ENCODE measurements around the gene SUPT3H. TPM values are rescaled to one million over a fixed set of nuclear protein-coding genes. Genes with fewer than 3 reads are reported as not detected.

Gene SUPT3H
- total RNA-seq, 1 donor from 2014 or later = 13.3 TPM

DNA sequence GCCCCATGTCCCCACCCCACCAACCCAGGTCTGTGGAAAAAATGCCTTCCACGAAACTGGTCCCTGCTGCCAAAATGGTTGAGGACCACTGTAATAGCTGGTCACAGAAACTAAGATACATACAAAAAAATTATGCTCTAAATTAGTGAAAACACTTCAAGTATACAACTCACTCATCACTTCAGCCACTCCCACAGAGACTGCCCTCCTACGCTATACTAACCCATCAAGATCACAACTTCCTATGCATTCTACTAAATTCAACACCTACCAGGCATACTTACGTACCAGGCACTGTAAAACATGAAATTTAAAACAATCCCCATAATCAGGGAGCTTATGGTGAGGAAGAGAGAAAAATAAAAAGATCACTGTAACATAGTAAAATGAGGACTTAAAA lies 26.7 kb downstream of the SUPT3H start:
- Mint-ChIP-seq H3K4me1 (ENCODE audit: low read depth) (peaks cover 29% of the 10 kb centered on the region), H3K9me3 (ENCODE audit: low read depth) (no peaks in the 10 kb centered on the region), H3K36me3 (ENCODE audit: low read depth) (no peaks in the 10 kb centered on the region), H3K27me3 (ENCODE audit: low read depth) (no peaks in the 10 kb centered on the region), H3K4me3 (ENCODE audit: unreplicated experiment) (no peak overlapping the region), H3K27ac (ENCODE audit: unreplicated experiment) (no peak overlapping the region)
- no peak for TF ChIP-seq CTCF (IDR thresholded peaks at IDR 0.05)
- DNase-seq (ENCODE audit: low spot score) = no peak

GRCh38 chr6:45350186-45350710 lies 27.5 kb downstream of the SUPT3H start:
- no peak overlapping the region for H3K4me3 Mint-ChIP-seq (ENCODE audit: unreplicated experiment)
- no peaks in the 10 kb centered on the region for H3K27me3 Mint-ChIP-seq (ENCODE audit: low read depth)
- no peak for TF ChIP-seq CTCF (IDR thresholded peaks at IDR 0.05)
- no peaks in the 10 kb centered on the region for H3K9me3 Mint-ChIP-seq (ENCODE audit: low read depth)
- H3K36me3 Mint-ChIP-seq (ENCODE audit: low read depth) = no peaks in the 10 kb centered on the region
- no peak for DNase-seq (ENCODE audit: low spot score)
- peak overlapping the region; percentile 39 for H3K27ac Mint-ChIP-seq (ENCODE audit: unreplicated experiment)
- peaks cover 25% of the 10 kb centered on the region for H3K4me1 Mint-ChIP-seq (ENCODE audit: low read depth)

DNA sequence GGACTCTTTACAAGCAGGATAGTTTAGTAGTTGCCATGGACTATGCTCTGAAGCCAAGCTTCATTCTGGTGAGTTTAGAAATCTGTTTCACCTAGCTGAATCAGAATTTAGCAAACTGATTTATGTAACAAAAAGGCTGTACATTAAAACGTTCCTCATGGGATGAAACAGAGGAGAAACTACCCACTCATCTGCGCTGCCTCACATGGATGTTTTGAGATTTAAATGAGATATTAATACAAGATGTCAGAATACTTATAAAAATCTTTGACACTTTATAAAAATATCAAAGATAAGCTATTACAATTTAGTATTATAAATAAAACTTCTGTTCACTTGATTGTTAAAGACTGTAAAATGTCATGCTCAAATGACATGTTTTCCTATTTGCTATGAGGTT lies 32.8 kb downstream of the SUPT3H start:
- no peak for TF ChIP-seq CTCF (IDR thresholded peaks at IDR 0.05)
- H3K9me3 Mint-ChIP-seq (ENCODE audit: low read depth) = no peaks in the 10 kb centered on the region
- H3K4me1 Mint-ChIP-seq (ENCODE audit: low read depth) = no peaks in the 10 kb centered on the region

GRCh38 chr6:45328523-45328922 lies 49.2 kb downstream of the SUPT3H start:
- peaks cover 30% of the 10 kb centered on the region for H3K4me1 Mint-ChIP-seq (ENCODE audit: low read depth)
- no peak for TF ChIP-seq CTCF (IDR thresholded peaks at IDR 0.05)
- H3K27me3 Mint-ChIP-seq (ENCODE audit: low read depth) = no peaks in the 10 kb centered on the region
- H3K4me3 Mint-ChIP-seq (ENCODE audit: unreplicated experiment) = peak overlapping the region; percentile 3
- no peaks in the 10 kb centered on the region for H3K36me3 Mint-ChIP-seq (ENCODE audit: low read depth)
- no peak for DNase-seq (ENCODE audit: low spot score)
- H3K9me3 Mint-ChIP-seq (ENCODE audit: low read depth) = no peaks in the 10 kb centered on the region
- H3K27ac Mint-ChIP-seq (ENCODE audit: unreplicated experiment) = peak overlapping the region; percentile 55

More for the DNA sequence above, 32.8 kb downstream of the SUPT3H start:
- Mint-ChIP-seq H3K27me3 (ENCODE audit: low read depth) (no peaks in the 10 kb centered on the region), H3K36me3 (ENCODE audit: low read depth) (no peaks in the 10 kb centered on the region), H3K4me3 (ENCODE audit: unreplicated experiment) (no peak overlapping the region), H3K27ac (ENCODE audit: unreplicated experiment) (no peak overlapping the region)
- DNase-seq (ENCODE audit: low spot score) = no peak

DNA sequence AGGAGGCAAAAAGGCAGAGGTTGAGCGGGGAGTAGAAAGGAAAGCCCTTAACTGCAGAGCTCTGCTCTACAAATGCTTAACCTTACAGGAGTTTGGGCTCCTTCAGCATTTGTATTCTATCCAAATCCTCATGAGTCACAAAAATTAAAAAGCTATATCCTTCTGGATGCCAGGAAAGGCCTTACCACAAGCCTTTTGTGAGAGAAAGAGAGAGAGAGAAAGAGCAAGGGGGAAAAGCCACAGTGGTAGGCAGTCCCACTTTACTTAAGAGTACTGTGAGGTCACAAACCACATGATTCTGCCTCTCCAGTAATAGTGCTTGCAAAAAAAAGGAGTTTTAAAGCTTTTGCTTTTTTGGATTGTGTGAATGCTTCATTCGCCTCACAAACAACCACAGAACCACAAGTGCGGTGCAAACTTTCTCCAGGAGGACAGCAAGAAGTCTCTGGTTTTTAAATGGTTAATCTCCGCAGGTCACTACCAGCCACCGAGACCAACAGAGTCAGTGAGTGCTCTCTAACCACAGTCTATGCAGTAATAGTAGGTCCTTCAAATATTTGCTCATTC lies 49.7 kb downstream of the SUPT3H start, which contains the start of gene RUNX2:
RUNX2 (plus strand) TSS at position 375 of the 567 bp plus-strand sequence. CDS start 397 bp downstream, outside the sequence.
- H3K27ac Mint-ChIP-seq (ENCODE audit: unreplicated experiment) = peak within 1 kb of the TSS; percentile 55
- no peak for TF ChIP-seq CTCF (IDR thresholded peaks at IDR 0.05)
- DNase-seq (ENCODE audit: low spot score) = no peak
- H3K9me3 Mint-ChIP-seq (ENCODE audit: low read depth) = no peaks in the 10 kb centered on the region
- H3K36me3 Mint-ChIP-seq (ENCODE audit: low read depth) = no peaks in the 10 kb centered on the region
- no peaks in the 10 kb centered on the region for H3K27me3 Mint-ChIP-seq (ENCODE audit: low read depth)
- H3K4me1 Mint-ChIP-seq (ENCODE audit: low read depth) = peaks cover 30% of the 10 kb centered on the region
- peak within 1 kb of the TSS; percentile 3 for H3K4me3 Mint-ChIP-seq (ENCODE audit: unreplicated experiment)

Measured in chondrocyte (in vitro differentiated cells).